Cardiac muscle cell (in vitro differentiated cells and primary cell): ENCODE data around the gene ZNF608. TPM values are rescaled to one million over a fixed set of nuclear protein-coding genes. Genes with fewer than 3 reads are reported as not detected.

Experiments
- DNase-seq, 2 donors: peaks; one replicate each; pipeline versions ENCODE4 v3.0.0 to v3.0.0-alpha.2; 2010 to 2017; ENCODE audit warnings: low read depth in 1 of 2, low spot score in 1 of 2
- H3K27ac ChIP-seq: fragments of 200-600 bp; sonication (generic); 2 replicates; pipeline ENCODE4 v1.5.1; 2016
- H3K27me3 ChIP-seq: fragments of 200-600 bp; sonication (generic); 2 replicates; pipeline ENCODE4 v1.6.0; 2016; ENCODE audit warnings: control low read depth
- H3K36me3 ChIP-seq: fragments of 200-600 bp; sonication (generic); 2 replicates; pipeline ENCODE4 v1.5.1; 2016; ENCODE audit warnings: control low read depth
- H3K4me1 ChIP-seq: fragments of 200-600 bp; sonication (generic); 2 replicates; pipeline ENCODE4 v1.8.1; 2017; ENCODE audit warnings: low read depth, mild to moderate bottlenecking, mixed run types
- H3K4me3 ChIP-seq: fragments of 200-600 bp; sonication (generic); 2 replicates; pipeline ENCODE4 v1.5.1; 2016; ENCODE audit warnings: mild to moderate bottlenecking
- H3K9me3 ChIP-seq: fragments of 200-600 bp; sonication (generic); 2 replicates; pipeline ENCODE4 v1.5.1; 2017; ENCODE audit warnings: low read depth, mild to moderate bottlenecking, control low read depth
- CTCF ChIP-seq: IDR thresholded peaks from 2 replicates; pipeline ENCODE4 v1.5.1; 2012; ENCODE audit warnings: low read depth, mild to moderate bottlenecking, low read length
- polyA plus RNA-seq: library from polyadenylated mRNA; unstranded; fragments of >200 nt; fragmentation: Nextera tagmentation; extraction: Ambion mirVana; gene quantifications from 2 replicates; pipeline ENCODE4 v1.2.1, GENCODE V29; 2016
- total RNA-seq: library from RNA; depleted of rRNA; stranded (reverse); fragments of >200 nt; gene quantifications from 2 replicates; pipeline ENCODE4 v1.2.3, GENCODE V29; 2016

ZNF608 gene
- total and polyA plus RNA-seq, 2 experiments from 2014 or later: 39.9 to 115 TPM

DNA sequence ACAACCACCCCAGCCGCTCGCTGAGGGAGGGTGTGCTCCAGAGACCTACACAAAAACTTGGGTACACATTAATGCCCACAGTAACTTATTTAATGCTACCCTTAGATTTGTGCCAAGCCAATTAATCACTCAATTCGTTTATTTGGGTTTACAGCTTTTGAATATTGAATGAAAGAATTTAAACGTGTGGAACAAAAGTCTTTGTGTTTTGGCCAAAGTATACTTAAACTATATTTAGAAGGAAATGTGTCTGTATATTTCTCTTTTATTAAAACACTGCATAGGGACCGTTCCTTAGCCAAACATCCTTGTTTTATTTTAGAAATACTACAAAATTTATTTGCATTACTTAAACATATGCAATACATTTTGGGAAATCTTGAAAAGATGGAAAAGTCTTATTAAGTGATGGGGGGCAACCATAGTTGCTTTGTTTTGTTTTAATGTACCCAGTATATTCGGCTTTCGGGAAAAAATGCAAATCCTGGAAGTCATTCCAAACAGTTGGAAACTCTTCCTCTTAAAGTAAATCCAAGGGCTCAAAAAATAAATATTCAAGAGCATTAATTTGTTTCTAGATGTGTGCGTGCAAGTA, 11.8 kb downstream of the ZNF608 start:
- H3K27me3 ChIP-seq: no peaks in the 10 kb centered on the region
- TF ChIP-seq CTCF: no peak
- DNase-seq: no peak
- H3K4me3 ChIP-seq: peak overlapping the region; percentile 4
- H3K9me3 ChIP-seq: no peaks in the 10 kb centered on the region
- H3K27ac ChIP-seq: peak overlapping the region; percentile 98
- H3K36me3 ChIP-seq: no peaks in the 10 kb centered on the region
- H3K4me1 ChIP-seq: peaks cover 85% of the 10 kb centered on the region

GRCh38 chr5:124733329-124733650, 13.1 kb downstream of the ZNF608 start:
- H3K4me3 ChIP-seq: peak overlapping the region; percentile 5
- H3K36me3 ChIP-seq: no peaks in the 10 kb centered on the region
- no peaks in the 10 kb centered on the region for H3K27me3 ChIP-seq
- no peak for TF ChIP-seq CTCF
- H3K9me3 ChIP-seq: no peaks in the 10 kb centered on the region
- DNase-seq: no peak
- H3K4me1 ChIP-seq: peaks cover 82% of the 10 kb centered on the region
- H3K27ac ChIP-seq: peak overlapping the region; percentile 64

DNA sequence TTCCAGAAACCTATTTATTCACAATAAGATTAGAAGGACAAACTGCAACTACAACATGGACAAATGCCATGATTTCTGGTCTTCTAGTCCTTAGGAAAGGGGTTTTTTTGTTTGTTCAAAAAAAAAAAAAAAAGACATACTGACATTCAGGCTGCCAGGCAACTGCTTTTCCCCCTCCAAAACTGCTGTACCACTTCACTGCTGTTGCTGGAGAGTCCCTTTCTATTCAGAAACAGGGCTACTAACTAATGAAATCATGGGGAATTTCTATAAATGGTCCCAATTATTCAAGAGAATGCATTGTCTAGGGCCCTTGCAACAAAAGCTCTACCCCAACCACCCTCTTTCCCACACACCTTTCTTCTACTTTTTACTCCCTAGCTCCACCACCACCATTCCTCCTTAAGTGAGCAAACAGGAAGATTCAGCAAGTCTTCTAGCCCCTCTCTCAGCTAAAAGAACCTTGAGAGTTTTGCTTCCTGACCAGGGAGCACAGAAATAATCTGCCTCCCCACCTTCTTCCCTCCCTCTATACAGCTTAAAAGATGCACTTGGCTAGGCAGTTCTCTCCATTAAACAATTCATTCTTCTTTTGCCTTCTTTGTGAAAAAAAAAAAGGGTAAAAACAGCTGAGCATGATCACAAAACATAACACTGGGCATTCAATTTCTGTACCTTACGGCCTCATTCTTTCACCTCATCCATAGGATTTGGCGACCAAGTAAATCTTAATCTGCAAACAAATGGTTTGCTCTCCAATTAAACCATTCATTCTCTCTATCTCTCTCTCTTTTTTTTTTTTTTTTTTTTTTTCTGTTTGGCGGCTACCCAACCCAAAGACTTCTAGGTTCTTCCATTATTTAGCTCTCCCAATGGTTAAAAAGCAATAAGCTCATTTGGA, 13.8 kb downstream of the ZNF608 start:
- peak overlapping the region; percentile 5 for H3K4me3 ChIP-seq
- peaks cover 79% of the 10 kb centered on the region for H3K4me1 ChIP-seq
- no peaks in the 10 kb centered on the region for H3K36me3 ChIP-seq
- no peaks in the 10 kb centered on the region for H3K9me3 ChIP-seq
- TF ChIP-seq CTCF: no peak
- DNase-seq: no peak
- no peaks in the 10 kb centered on the region for H3K27me3 ChIP-seq
- peak overlapping the region; percentile 74 for H3K27ac ChIP-seq

- DNase-seq: no peak
- TF ChIP-seq CTCF: no peak
- Histone ChIP-seq H3K27ac (peak overlapping the region; percentile 47), H3K4me1 (peaks cover 76% of the 10 kb centered on the region), H3K27me3 (no peaks in the 10 kb centered on the region), H3K4me3 (no peak overlapping the region), H3K36me3 (no peaks in the 10 kb centered on the region), H3K9me3 (no peaks in the 10 kb centered on the region)
These were observed 16.1 kb downstream of the ZNF608 start for GRCh38 chr5:124730381-124730780.

DNA sequence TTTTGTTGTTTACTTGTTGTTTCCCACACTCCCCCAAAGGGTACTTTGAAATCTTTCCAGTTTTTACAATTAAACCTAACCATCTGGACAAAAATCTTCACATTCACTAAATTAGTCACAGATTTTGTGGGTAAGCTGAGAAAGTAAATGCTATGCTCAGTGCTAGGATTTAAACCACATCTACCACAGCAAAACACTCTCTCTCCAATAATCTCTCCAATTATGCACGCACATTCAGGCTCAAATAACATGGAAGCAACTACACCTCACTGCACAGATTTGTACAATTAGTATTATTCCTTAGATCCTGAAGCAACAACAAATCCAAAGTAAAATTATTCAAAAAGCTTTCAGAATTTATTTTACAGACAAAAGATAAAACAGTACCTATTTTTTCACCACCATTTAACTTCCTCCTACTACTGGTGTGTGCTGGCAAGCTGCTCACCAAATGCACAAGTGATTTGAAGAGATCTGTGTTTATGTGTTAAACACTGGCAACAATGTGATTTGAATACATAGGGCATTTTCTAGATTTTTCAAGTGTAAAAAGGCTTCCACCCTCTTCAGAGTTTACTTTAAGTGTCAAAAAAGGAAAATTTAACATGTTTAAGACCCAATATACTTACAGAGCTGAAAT, 16.6 kb downstream of the ZNF608 start:
- no peak for TF ChIP-seq CTCF
- no peak for DNase-seq
- Histone ChIP-seq H3K27me3 (no peaks in the 10 kb centered on the region), H3K27ac (peak overlapping the region; percentile 47), H3K9me3 (no peaks in the 10 kb centered on the region), H3K4me3 (no peak overlapping the region), H3K4me1 (peaks cover 75% of the 10 kb centered on the region), H3K36me3 (no peaks in the 10 kb centered on the region)
